ENCODE data around the gene MYO7A.

Gene MYO7A

GRCh38 chr11:77119531-77119936 is 8.5 kb upstream of the MYO7A start:
- no peak overlapping the region for H3K27ac ChIP-seq
- no peak for TF ChIP-seq ZFX (IDR thresholded peaks at IDR 0.05; ENCODE audit: borderline replicate concordance)

DNA sequence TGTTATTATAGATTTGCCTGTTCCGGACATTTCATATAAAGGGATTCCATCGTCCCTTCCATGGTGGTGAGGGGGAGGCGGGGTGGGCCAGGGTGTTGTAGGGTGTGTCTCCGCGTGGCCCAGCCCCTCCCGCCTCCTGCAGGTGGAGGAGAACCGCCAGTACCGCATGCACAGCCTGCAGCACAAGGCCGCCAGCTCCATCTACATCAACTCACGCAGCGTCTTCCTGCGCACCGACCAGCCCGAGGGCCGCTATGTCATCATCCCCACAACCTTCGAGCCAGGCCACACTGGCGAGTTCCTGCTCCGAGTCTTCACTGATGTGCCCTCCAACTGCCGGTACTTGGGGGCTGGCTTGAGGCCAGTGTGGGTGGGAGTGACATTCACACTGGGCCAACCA is 7.5 kb upstream of the MYO7A start:
- H3K27ac ChIP-seq: no peak overlapping the region

GRCh38 chr11:77121096-77121640 is 6.9 kb upstream of the MYO7A start:
- TF ChIP-seq, protein P1, sequence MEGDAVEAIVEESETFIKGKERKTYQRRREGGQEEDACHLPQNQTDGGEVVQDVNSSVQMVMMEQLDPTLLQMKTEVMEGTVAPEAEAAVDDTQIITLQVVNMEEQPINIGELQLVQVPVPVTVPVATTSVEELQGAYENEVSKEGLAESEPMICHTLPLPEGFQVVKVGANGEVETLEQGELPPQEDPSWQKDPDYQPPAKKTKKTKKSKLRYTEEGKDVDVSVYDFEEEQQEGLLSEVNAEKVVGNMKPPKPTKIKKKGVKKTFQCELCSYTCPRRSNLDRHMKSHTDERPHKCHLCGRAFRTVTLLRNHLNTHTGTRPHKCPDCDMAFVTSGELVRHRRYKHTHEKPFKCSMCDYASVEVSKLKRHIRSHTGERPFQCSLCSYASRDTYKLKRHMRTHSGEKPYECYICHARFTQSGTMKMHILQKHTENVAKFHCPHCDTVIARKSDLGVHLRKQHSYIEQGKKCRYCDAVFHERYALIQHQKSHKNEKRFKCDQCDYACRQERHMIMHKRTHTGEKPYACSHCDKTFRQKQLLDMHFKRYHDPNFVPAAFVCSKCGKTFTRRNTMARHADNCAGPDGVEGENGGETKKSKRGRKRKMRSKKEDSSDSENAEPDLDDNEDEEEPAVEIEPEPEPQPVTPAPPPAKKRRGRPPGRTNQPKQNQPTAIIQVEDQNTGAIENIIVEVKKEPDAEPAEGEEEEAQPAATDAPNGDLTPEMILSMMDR (IDR thresholded peaks at IDR 0.05): no peak
- no peak for TF ChIP-seq ZFX (IDR thresholded peaks at IDR 0.05; ENCODE audit: borderline replicate concordance)
- H3K27ac ChIP-seq: no peak overlapping the region

More for the DNA sequence above, 7.5 kb upstream of the MYO7A start:
- TF ChIP-seq, protein P1 (IDR thresholded peaks at IDR 0.05): no peak
- TF ChIP-seq ZFX (IDR thresholded peaks at IDR 0.05; ENCODE audit: borderline replicate concordance): no peak

DNA sequence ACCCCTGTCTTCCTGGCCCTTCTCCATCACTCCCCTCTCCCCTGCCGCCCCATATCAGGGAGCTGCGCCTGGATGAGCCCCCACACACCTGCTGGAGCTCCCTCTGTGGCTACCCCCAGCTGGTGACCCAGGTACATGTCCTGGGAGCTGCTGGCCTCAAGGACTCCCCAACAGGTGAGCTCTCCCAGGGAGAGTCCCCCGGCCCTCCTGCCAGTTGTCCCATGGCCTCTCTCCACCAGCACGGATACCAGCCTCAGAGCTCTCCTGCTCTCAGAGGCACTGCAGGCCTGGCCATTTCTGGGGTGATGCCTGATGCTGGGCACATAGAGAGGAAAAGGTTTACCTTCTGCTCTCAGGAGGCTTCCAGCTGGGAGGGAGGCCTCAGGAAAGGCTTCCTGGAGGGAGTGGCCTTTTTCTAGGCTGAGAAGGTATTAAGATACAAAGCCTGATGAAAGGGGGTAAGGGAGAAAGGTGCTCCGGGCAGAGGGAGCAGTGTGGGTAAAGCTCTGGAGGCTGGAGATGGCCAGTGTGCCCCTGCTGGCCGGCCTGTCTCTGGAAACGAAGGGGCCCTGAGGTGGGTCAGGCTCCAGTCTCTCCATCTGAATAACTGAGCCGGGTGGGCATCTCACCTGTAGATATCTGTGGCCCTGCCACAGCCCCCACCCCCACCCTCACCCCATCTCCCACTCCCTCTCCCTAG is 6.0 kb upstream of the MYO7A start:
- no peak overlapping the region for H3K27ac ChIP-seq
- TF ChIP-seq ZFX (IDR thresholded peaks at IDR 0.05; ENCODE audit: borderline replicate concordance): no peak
- TF ChIP-seq, protein P1 (IDR thresholded peaks at IDR 0.05): no peak

GRCh38 chr11:77122576-77123212 is 5.4 kb upstream of the MYO7A start:
- TF ChIP-seq ZFX (IDR thresholded peaks at IDR 0.05; ENCODE audit: borderline replicate concordance): no peak
- TF ChIP-seq, protein P1 (IDR thresholded peaks at IDR 0.05): no peak
- H3K27ac ChIP-seq: no peak overlapping the region

DNA sequence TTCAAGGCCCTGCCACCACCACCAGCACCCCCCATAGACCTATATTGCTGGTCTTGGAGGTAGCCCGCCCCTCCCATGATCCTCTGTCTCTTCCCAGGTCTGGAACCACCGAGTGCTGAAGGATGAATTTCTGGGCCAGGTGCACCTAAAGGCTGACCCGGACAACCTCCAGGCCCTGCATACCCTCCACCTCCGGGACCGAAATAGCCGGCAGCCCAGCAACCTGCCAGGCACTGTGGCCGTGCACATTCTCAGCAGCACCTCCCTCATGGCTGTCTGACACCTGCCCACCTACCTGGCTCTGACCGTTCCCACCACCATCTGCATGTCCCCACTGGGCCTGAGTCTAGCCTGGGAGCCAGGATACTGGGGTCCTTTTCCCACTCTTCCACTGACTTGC is 4.5 kb upstream of the MYO7A start:
- H3K27ac ChIP-seq: no peak overlapping the region
- TF ChIP-seq ZFX (IDR thresholded peaks at IDR 0.05; ENCODE audit: borderline replicate concordance): no peak
- TF ChIP-seq, protein P1 (IDR thresholded peaks at IDR 0.05): no peak

GRCh38 chr11:77124041-77124440 is 4.0 kb upstream of the MYO7A start:
- H3K27ac ChIP-seq: no peak overlapping the region
- no peak for TF ChIP-seq ZFX (IDR thresholded peaks at IDR 0.05; ENCODE audit: borderline replicate concordance)
- TF ChIP-seq, protein P1 (IDR thresholded peaks at IDR 0.05): no peak
